ENCODE measurements around the gene KCNJ5. TPM values are rescaled to one million over a fixed set of nuclear protein-coding genes. Genes with fewer than 3 reads are reported as not detected.

The KCNJ5 gene
- total RNA-seq, 4 donors from 2014 or later, result 0.30 to 1.2 (median 0.76) TPM

DNA sequence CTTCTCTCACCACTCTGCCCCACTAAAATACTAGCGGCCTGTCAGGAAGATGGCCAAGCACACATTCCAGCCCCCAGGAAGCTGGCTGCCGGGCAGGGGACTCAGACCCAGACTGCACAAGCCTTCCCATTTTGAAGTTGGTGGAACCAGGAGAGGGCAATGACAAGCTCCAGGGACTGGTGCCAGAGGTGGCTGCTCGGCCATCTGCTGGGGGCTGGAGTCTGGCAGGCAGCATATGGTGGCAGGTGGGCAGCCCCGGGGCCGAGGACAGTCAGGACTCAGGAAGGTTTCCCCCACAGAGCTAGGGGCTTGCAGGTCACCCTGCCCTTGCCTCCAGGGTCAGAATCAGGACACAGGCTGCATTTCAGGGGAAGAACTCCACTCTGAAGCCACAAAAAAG is 22.6 kb downstream of the KCNJ5 start:
- Histone ChIP-seq H3K27ac (no peak overlapping the region), H3K27me3 (peaks cover 0 to 4% of the 10 kb centered on the region in 2 donors), H3K4me3 (no peak overlapping the region), H3K36me3 (no peaks in the 10 kb centered on the region), H3K4me1 (no peaks in the 10 kb centered on the region), H3K9me3 (no peaks in the 10 kb centered on the region)
- 84 to 89% methylated on average over 4 to 5 of the region's 5 CpGs for WGBS, 2 donors
- no peak for TF ChIP-seq CTCF (IDR thresholded peaks at IDR 0.05)
- TF ChIP-seq EP300 (IDR thresholded peaks at IDR 0.05), result no peak
- no peak for TF ChIP-seq POLR2A (IDR thresholded peaks at IDR 0.05)
- no peak for DNase-seq (ENCODE audit: low spot score in 2 of 2)

DNA sequence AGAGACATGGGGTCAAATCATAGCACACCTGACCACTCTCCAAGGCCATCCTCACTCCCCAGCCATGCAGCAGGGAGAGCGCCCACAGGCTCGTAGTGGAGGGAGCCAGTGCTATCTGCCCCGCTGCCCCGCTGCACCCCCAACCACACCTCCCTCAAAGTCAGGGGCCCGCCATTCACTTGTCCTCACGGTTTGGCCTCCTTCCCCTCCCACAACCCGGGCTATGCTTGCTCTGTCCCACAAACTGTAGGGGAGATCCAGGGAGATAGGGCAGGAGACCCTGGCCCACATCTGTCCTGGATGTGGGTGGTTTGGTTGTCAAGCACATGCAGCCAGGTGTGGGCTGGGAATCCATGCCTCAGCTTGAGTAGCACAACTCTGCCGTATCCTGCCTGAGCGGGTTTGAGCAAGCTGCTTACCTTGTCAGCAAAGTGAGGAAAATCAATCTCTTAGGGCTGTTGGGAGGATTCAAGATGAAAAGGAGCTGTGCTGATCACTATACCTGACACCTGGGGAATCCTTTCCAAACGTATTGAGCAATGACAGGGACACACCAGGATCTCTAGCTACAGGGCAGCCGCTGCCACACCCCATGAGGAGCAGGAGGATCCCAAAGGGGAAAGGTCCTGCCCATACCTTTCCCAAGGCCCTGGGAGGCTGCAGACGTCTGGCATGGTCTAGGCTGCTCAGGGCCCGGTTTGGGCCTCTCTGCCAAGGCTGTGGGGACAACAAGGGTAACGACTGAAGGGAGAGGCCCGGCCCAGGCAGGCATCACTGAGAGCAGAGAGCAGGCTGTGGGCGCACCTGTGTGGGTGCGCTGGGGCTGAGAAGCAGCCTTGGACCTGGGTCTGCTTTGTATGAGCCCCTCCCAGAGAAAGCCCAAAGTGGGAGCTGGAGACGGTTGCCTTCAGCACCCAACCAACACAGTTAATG is 23.3 kb downstream of the KCNJ5 start:
- Histone ChIP-seq H3K27ac (no peak overlapping the region), H3K36me3 (no peaks in the 10 kb centered on the region), H3K4me3 (no peak overlapping the region), H3K27me3 (peaks cover 0 to 4% of the 10 kb centered on the region in 2 donors), H3K9me3 (no peaks in the 10 kb centered on the region), H3K4me1 (no peaks in the 10 kb centered on the region)
- no peak for TF ChIP-seq CTCF (IDR thresholded peaks at IDR 0.05)
- no peak for TF ChIP-seq EP300 (IDR thresholded peaks at IDR 0.05)
- no peak for TF ChIP-seq POLR2A (IDR thresholded peaks at IDR 0.05)
- 79 to 85% methylated on average over 18 of the region's 18 CpGs for WGBS, 2 donors
- DNase-seq (ENCODE audit: low spot score in 2 of 2), result no peak

DNA sequence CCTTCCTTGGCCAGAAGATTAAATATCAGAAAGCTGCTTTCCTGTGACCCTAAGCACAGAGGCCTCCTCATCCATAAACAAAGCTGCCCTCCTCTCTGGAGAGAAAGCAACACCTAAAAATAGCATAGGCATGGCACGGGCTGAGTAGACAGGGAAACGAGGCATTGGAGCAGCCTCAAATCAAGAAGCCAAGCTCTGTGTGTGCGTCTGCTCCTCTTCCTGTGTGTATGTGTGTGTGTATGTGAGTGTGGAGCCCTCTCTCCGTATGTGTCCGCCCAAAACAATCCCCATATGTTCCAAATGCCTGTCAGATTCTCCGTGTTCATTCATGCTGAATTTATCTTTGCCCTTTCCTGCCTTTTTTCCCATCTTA is 24.0 kb downstream of the KCNJ5 start:
- Histone ChIP-seq H3K9me3 (no peaks in the 10 kb centered on the region), H3K36me3 (no peaks in the 10 kb centered on the region), H3K27ac (no peak overlapping the region), H3K4me3 (no peak overlapping the region), H3K27me3 (peaks cover 0 to 4% of the 10 kb centered on the region in 2 donors), H3K4me1 (no peaks in the 10 kb centered on the region)
- DNase-seq (ENCODE audit: low spot score in 2 of 2), result no peak
- WGBS, 2 donors, result 50 to 61% methylated on average over 6 of the region's 6 CpGs
- TF ChIP-seq POLR2A (IDR thresholded peaks at IDR 0.05), result no peak
- no peak for TF ChIP-seq EP300 (IDR thresholded peaks at IDR 0.05)
- TF ChIP-seq CTCF (IDR thresholded peaks at IDR 0.05), result no peak

GRCh38 chr11:128916037-128916572 is 24.9 kb downstream of the KCNJ5 start:
- Histone ChIP-seq H3K4me1 (no peaks in the 10 kb centered on the region), H3K9me3 (no peaks in the 10 kb centered on the region), H3K27ac (no peak overlapping the region), H3K4me3 (no peak overlapping the region), H3K36me3 (no peaks in the 10 kb centered on the region), H3K27me3 (peaks cover 0 to 4% of the 10 kb centered on the region in 2 donors)
- no peak for DNase-seq (ENCODE audit: low spot score in 2 of 2)
- WGBS, 2 donors, result 65 to 80% methylated on average over 3 of the region's 3 CpGs
- TF ChIP-seq EP300 (IDR thresholded peaks at IDR 0.05) (no peak), CTCF (IDR thresholded peaks at IDR 0.05) (no peak), POLR2A (IDR thresholded peaks at IDR 0.05) (no peak)

DNA sequence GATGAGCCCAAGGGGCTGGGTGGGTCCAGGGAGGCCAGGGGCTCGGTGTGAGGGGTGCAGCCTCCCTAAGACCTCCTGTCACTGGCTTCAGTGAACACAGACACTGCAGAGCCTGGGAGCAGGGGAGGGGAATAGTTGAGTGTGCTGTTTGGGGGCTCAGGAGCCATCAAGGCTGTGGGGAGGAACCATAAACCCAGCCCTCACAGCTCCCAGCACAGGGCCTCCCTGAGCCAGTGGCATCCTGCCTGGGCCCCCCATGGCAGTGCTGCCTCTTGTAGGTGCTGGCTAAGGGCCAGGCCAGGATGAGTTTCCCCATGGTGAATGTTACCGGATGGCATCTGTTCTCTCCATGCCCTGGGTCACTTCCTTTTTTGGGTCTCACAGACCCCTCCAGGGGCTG is 25.5 kb downstream of the KCNJ5 start:
- Histone ChIP-seq H3K27ac (no peak overlapping the region), H3K9me3 (no peaks in the 10 kb centered on the region), H3K36me3 (no peaks in the 10 kb centered on the region), H3K27me3 (peaks cover 0 to 4% of the 10 kb centered on the region in 2 donors), H3K4me3 (no peak overlapping the region), H3K4me1 (no peaks in the 10 kb centered on the region)
- 72 to 87% methylated on average over 2 of the region's 2 CpGs for WGBS, 2 donors
- DNase-seq (ENCODE audit: low spot score in 2 of 2), result no peak
- TF ChIP-seq EP300 (IDR thresholded peaks at IDR 0.05) (no peak), POLR2A (IDR thresholded peaks at IDR 0.05) (no peak), CTCF (IDR thresholded peaks at IDR 0.05) (no peak)

All from tibial nerve (tissue), 4 donors.